DND-41 (cell line): ENCODE measurements around the gene KCNAB2.

Experiments used
- EZH2 ChIP-seq: IDR thresholded peaks from 3 replicates; pipeline ENCODE4 v1.6.1; 2012; ENCODE audit warnings: borderline replicate concordance, low read depth, mild to moderate bottlenecking, moderate library complexity, low read length, inconsistent platforms; ENCODE audit not compliant: severe bottlenecking
- TF ChIP-seq, protein P1 (sequence below): IDR thresholded peaks from 2 replicates; pipeline ENCODE4 v1.5.1; 2012; ENCODE audit warnings: borderline replicate concordance, low read length, moderate library complexity, mild to moderate bottlenecking; ENCODE audit not compliant: poor library complexity, severe bottlenecking; ENCODE audit errors: extremely low read depth

DNA sequence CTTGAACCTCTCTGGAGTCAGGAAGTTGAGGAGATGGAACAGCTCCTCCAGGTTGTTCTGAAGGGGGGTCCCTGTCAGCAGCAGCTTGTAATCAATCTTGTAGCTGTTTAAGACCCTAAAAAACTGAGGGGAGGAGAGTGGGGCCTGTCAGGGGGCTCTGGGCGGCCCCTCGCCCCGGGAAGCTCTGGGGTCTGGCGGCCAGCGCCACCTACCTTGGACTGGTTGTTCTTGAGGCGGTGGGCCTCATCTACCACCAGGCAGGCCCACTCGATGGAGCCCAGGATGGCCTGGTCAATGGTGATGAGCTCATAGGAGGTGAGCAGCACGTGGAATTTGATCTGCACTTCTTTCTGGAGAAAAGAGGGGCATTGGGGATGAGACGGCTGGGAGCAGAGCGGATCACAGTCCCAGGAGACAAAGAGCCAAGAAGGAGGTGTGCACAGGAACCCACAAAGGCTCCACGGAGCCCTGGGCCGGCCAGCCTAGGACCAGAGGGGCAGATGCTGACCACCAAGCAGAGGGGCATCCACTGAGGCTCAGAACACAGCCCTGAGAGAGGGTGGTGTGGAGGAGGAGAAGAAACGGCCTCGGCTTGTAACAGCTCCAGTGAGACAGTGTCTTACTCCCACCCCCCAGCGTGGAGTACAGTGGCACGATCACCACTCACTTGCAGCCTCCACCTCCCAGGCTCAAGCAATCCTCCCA lies 91.0 kb downstream of the KCNAB2 start:
- TF ChIP-seq, protein P1, sequence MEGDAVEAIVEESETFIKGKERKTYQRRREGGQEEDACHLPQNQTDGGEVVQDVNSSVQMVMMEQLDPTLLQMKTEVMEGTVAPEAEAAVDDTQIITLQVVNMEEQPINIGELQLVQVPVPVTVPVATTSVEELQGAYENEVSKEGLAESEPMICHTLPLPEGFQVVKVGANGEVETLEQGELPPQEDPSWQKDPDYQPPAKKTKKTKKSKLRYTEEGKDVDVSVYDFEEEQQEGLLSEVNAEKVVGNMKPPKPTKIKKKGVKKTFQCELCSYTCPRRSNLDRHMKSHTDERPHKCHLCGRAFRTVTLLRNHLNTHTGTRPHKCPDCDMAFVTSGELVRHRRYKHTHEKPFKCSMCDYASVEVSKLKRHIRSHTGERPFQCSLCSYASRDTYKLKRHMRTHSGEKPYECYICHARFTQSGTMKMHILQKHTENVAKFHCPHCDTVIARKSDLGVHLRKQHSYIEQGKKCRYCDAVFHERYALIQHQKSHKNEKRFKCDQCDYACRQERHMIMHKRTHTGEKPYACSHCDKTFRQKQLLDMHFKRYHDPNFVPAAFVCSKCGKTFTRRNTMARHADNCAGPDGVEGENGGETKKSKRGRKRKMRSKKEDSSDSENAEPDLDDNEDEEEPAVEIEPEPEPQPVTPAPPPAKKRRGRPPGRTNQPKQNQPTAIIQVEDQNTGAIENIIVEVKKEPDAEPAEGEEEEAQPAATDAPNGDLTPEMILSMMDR: no peak
- no peak for TF ChIP-seq EZH2
